Liver (tissue), 9 donors: Measurements from ENCODE around the gene PROCA1. TPM values are rescaled to one million over a fixed set of nuclear protein-coding genes. Genes with fewer than 3 reads are reported as not detected.
"Not testable (repeated sequence)": the region's sequence is repeated elsewhere in the genome, so short reads cannot be mapped to it uniquely, and the experiment has no call there.

Experiments
- DNase-seq: peaks from one replicate; pipeline ENCODE4 v3.0.0-alpha.2; 2017; ENCODE audit warnings: low spot score
- H3K27ac ChIP-seq, 2 donors: one replicate each; pipeline ENCODE4 v1.7.0; 2013; ENCODE audit warnings: inconsistent platforms in 2 of 2, low read length in 2 of 2, control low read depth in 1 of 2, low read depth in 1 of 2, mild to moderate bottlenecking in 1 of 2
- H3K27me3 ChIP-seq, 4 donors: one replicate each; pipeline versions ENCODE4 v1.6.1 to v1.7.0; 2013; ENCODE audit warnings: low read length in 3 of 4, inconsistent platforms in 1 of 4, mild to moderate bottlenecking in 1 of 4, moderate library complexity in 1 of 4; ENCODE audit not compliant: control insufficient read depth in 4 of 4, insufficient read depth in 4 of 4
- H3K36me3 ChIP-seq, 4 donors: one replicate each; pipeline versions ENCODE4 v1.6.1 to v1.7.0; 2013; ENCODE audit warnings: low read length in 3 of 4, mild to moderate bottlenecking in 3 of 4, low read depth in 1 of 4, moderate library complexity in 1 of 4; ENCODE audit not compliant: control insufficient read depth in 4 of 4, insufficient read depth in 3 of 4
- H3K4me1 ChIP-seq, 4 donors: one replicate each; pipeline versions ENCODE4 v1.6.1 to v1.7.0; 2013; ENCODE audit warnings: low read length in 3 of 4, mild to moderate bottlenecking in 3 of 4, moderate library complexity in 1 of 4; ENCODE audit not compliant: control insufficient read depth in 4 of 4, insufficient read depth in 4 of 4
- H3K4me3 ChIP-seq, 3 donors: one replicate each; pipeline versions ENCODE4 v1.6.1 to v1.7.0; 2013; ENCODE audit warnings: low read length in 3 of 3, control low read depth in 1 of 3, low read depth in 1 of 3, mild to moderate bottlenecking in 1 of 3
- H3K9ac ChIP-seq, 2 donors: one replicate each; pipeline ENCODE4 v1.7.0; 2013; ENCODE audit warnings: low read length in 2 of 2, mild to moderate bottlenecking in 2 of 2, moderate library complexity in 2 of 2, control low read depth in 1 of 2, low read depth in 1 of 2
- H3K9me3 ChIP-seq, 4 donors: one replicate each; pipeline versions ENCODE4 v1.6.1 to v1.7.0; 2013; ENCODE audit warnings: low read length in 3 of 4; ENCODE audit not compliant: control insufficient read depth in 4 of 4
- CTCF ChIP-seq: fragments of 150-350 bp; IDR thresholded peaks from 2 replicates; pipeline ENCODE4 v1.5.1; 2017; ENCODE audit warnings: improper control_type of control experiment, low read depth, low read length; ENCODE audit not compliant: missing input control
- EGR1 ChIP-seq, 2 donors: IDR thresholded peaks; 2 replicates each; pipeline ENCODE4 v1.6.1; 2016 to 2018; ENCODE audit warnings: antibody characterized with exemption in 2 of 2, low read depth in 2 of 2
- FOXA2 ChIP-seq: IDR thresholded peaks from 2 replicates; pipeline ENCODE4 v1.6.1; 2016; ENCODE audit warnings: antibody characterized with exemption
- GABPA ChIP-seq, 2 donors: IDR thresholded peaks in 1 of 2; conservative IDR thresholded peaks in 1 of 2; 2 replicates each; pipeline ENCODE4 v1.6.1; 2016; ENCODE audit warnings: antibody characterized with exemption in 2 of 2, mild to moderate bottlenecking in 1 of 2, moderate library complexity in 1 of 2
- HNF4A ChIP-seq, 2 donors: conservative IDR thresholded peaks; 2 replicates each; pipeline ENCODE4 v1.6.1; 2016; ENCODE audit warnings: antibody characterized with exemption in 2 of 2, mild to moderate bottlenecking in 2 of 2
- HNF4G ChIP-seq: IDR thresholded peaks from 2 replicates; pipeline ENCODE4 v1.6.1; 2016; ENCODE audit warnings: antibody characterized with exemption
- JUND ChIP-seq, 2 donors: IDR thresholded peaks; 2 replicates each; pipeline ENCODE4 v1.6.1; 2016; ENCODE audit warnings: antibody characterized with exemption in 2 of 2
- MAX ChIP-seq: IDR thresholded peaks from 2 replicates; pipeline ENCODE4 v1.6.1; 2016; ENCODE audit warnings: antibody characterized with exemption
- NR2F2 ChIP-seq: IDR thresholded peaks from 2 replicates; pipeline ENCODE4 v1.6.1; 2016; ENCODE audit warnings: antibody characterized with exemption
- RAD21 ChIP-seq, 2 donors: IDR thresholded peaks; 2 replicates each; pipeline ENCODE4 v1.6.1; 2016; ENCODE audit warnings: antibody characterized with exemption in 2 of 2, mild to moderate bottlenecking in 2 of 2
- RXRA ChIP-seq, 2 donors: IDR thresholded peaks; 2 replicates each; pipeline ENCODE4 v1.6.1; 2017 to 2018; ENCODE audit warnings: antibody characterized with exemption in 2 of 2, mild to moderate bottlenecking in 1 of 2
- SP1 ChIP-seq: IDR thresholded peaks from 2 replicates; pipeline ENCODE4 v1.6.1; 2018; ENCODE audit warnings: antibody characterized with exemption, mild to moderate bottlenecking
- YY1 ChIP-seq: IDR thresholded peaks from 2 replicates; pipeline ENCODE4 v1.6.1; 2016; ENCODE audit warnings: antibody characterized with exemption, mild to moderate bottlenecking
- ZBTB33 ChIP-seq: IDR thresholded peaks from 2 replicates; pipeline ENCODE4 v1.6.1; 2016; ENCODE audit warnings: antibody characterized with exemption
- WGBS: extraction: QIAGEN DNeasy Blood & Tissue Kit; methylation state at CpG from one replicate; pipeline ENCODE4 v1.1.7; 2013; 5-methylcytosine and 5-hydroxymethylcytosine counted together
- polyA plus RNA-seq, 2 donors: library from polyadenylated mRNA; stranded (reverse) in 1 of 2; unstranded in 1 of 2; fragments of 200-250 nt in 1 of 2; fragments of >200 nt in 1 of 2; fragmentation: Nextera tagmentation in 1 of 2; extraction: Ambion mirVana in 1 of 2; gene quantifications; one replicate each; pipeline versions ENCODE4 v1.2.1 to v1.2.3, GENCODE V29; 2013 to 2015
- total RNA-seq, 2 donors: library from RNA; depleted of rRNA; stranded (reverse); fragments of >200 nt; gene quantifications; one replicate each; pipeline ENCODE4 v1.2.3, GENCODE V29; 2014
- donor health status: healthy.
- donor health status: healthy.
- donor health status: healthy.
- donor health status: healthy.
- donor health status: healthy.

PROCA1 gene
- total and polyA plus RNA-seq, 4 donors = 0.16 to 0.65 (median 0.35) TPM

GRCh38 chr17:28661635-28662526 is 49.8 kb downstream of the PROCA1 start, which contains the start of the genes SDF2 and SUPT6H:
Gene SDF2, minus strand, starts transcription at chr17:28661906. Its CDS starts 30 bp downstream, at chr17:28661876.
Gene SUPT6H, plus strand, starts transcription at chr17:28662205. Its CDS starts 11,197 bp downstream, at chr17:28673402.
- Histone ChIP-seq H3K27me3 (no peaks in the 10 kb centered on the region), H3K27ac (peak within 1 kb of the TSS; percentile 92 to 96), H3K9ac (peak within 1 kb of the TSS; percentile 90 to 97), H3K36me3 (peaks cover 3 to 12% (median 8%) of the 10 kb centered on the region in 4 donors), H3K4me1 (peaks cover 6 to 34% (median 23%) of the 10 kb centered on the region in 4 donors), H3K9me3 (no peaks in the 10 kb centered on the region), H3K4me3 (peak within 1 kb of the TSS; percentile 61 to 89 (median 72))
- TF ChIP-seq EGR1 (IDR thresholded peaks at IDR 0.05; ENCODE audit: low read depth in 2 of 2) = peak; percentile 21 to 33
- peak in 1 of 2 donors; percentile 10 for TF ChIP-seq RXRA (IDR thresholded peaks at IDR 0.05)
- TF ChIP-seq YY1 = peak; percentile 92
- TF ChIP-seq MAX = peak; percentile 51
- no peak for TF ChIP-seq CTCF
- no peak for TF ChIP-seq JUND (IDR thresholded peaks at IDR 0.05)
- peak; percentile 43 for TF ChIP-seq ZBTB33
- no peak for TF ChIP-seq RAD21 (IDR thresholded peaks at IDR 0.05)
- TF ChIP-seq NR2F2 = no peak
- TF ChIP-seq SP1 = peak; percentile 32
- TF ChIP-seq HNF4A (conservative IDR thresholded peaks at IDR 0.05) = peak in 1 of 2 donors; percentile 3
- no peak for TF ChIP-seq FOXA2
- TF ChIP-seq GABPA (IDR thresholded peaks at IDR 0.05 in 1 of 2, conservative IDR thresholded peaks at IDR 0.05 in 1 of 2) = peak; percentile 87 to 97
- no peak for TF ChIP-seq HNF4G
- DNase-seq = peak; percentile 95
- under 1% methylated on average over 66 of the region's 66 CpGs for WGBS

- WGBS = 98% methylated on average over 23 of the region's 23 CpGs
- DNase-seq, H3K9me3 ChIP-seq, H3K27ac ChIP-seq, H3K4me3 ChIP-seq, H3K27me3 ChIP-seq, H3K9ac ChIP-seq: not testable (repeated sequence)
- Histone ChIP-seq H3K36me3 (peaks cover 3 to 12% (median 8%) of the 10 kb centered on the region in 4 donors), H3K4me1 (peaks cover 6 to 29% (median 21%) of the 10 kb centered on the region in 4 donors)
Measured at GRCh38 chr17:28659497-28659881, 52.2 kb downstream of the PROCA1 start.

- H3K27ac ChIP-seq, H3K9ac ChIP-seq, DNase-seq, H3K4me3 ChIP-seq, H3K27me3 ChIP-seq, H3K9me3 ChIP-seq: not testable (repeated sequence)
- WGBS = 97% methylated on average over 46 of the region's 46 CpGs
- Histone ChIP-seq H3K4me1 (peaks cover 6 to 27% (median 20%) of the 10 kb centered on the region in 4 donors), H3K36me3 (peaks cover 3 to 12% (median 8%) of the 10 kb centered on the region in 4 donors)
Measured at GRCh38 chr17:28658766-28659496, 52.8 kb downstream of the PROCA1 start.

GRCh38 chr17:28658342-28658741 is 53.3 kb downstream of the PROCA1 start:
- H3K27ac ChIP-seq, H3K9me3 ChIP-seq, DNase-seq, H3K9ac ChIP-seq, H3K27me3 ChIP-seq, H3K4me3 ChIP-seq: not testable (repeated sequence)
- WGBS = 80% methylated on average over 5 of the region's 8 CpGs
- H3K4me1 ChIP-seq = peaks cover 3 to 21% (median 16%) of the 10 kb centered on the region in 4 donors
- peaks cover 6 to 12% (median 8%) of the 10 kb centered on the region in 4 donors for H3K36me3 ChIP-seq
